ENCODE data around the gene CDC25B. TPM values are rescaled to one million over a fixed set of nuclear protein-coding genes. Genes with fewer than 3 reads are reported as not detected.

Gene CDC25B
- total and polyA plus RNA-seq, 2 of the 13 experiments (the other 11 are each of a cell fraction or from before 2014, with no cell fraction given) = 14.5 to 19.4 TPM

DNA sequence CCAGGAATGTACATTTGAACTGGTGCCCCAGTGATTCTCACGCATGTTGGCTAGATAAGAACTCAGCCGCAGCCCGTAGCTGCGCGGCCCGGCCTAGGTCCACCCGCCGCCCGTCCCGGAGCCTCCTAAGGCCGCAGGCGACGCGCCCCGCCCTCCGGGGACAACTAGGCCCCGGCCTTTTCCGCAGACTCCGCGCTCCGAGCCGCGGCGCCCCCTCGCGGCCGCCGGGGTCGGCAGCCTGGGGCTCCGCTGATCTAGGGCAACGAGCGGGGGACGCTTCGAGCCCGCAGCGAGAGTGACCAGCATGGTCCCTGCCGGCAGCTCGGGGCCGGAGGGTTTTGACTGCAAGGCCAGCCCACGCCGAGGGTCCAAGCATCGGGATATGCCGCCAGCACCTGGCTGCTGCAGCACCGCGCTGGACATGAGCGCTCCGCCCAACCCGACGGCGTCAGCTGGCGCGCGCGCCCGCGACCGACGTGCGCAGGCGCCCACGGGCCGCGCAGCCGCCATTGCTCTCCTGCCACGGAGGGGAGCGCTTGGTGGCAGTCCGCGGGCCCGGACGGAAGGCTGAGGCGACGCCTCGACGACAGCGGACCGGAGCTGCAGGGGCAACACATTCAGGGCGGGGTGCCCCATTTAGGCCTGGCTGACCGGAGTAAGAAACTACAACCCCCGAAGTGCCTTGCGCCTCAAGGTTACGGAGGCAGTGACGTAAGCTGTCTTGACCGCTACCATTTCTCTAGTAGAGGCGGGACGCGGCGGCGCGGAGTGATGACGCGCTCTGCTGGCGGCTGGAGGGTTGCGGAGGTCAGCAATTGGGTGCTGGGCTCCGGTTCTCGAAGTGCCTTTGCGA, 24.2 kb downstream of the CDC25B start, which contains the start of gene AP5S1 (continued):
- peak; percentile 92 for TF ChIP-seq MTERF4 (CRISPR knock-in tag; IDR thresholded peaks at IDR 0.05)
- 0 out of 2 replicates have a peak, but pooled peaks have one; percentile 66 for TF ChIP-seq ADNP (CRISPR knock-in tag; IDR thresholded peaks at IDR 0.05)
- peak; percentile 97 for TF ChIP-seq ZNF205 (CRISPR knock-in tag; IDR thresholded peaks at IDR 0.05)
- peak; percentile 55 for TF ChIP-seq ZNF605 (CRISPR knock-in tag; IDR thresholded peaks at IDR 0.05)
- peak; percentile 94 for TF ChIP-seq NR2F6 (IDR thresholded peaks at IDR 0.05)
- peak; percentile 97 for TF ChIP-seq NR2F6 (CRISPR knock-in tag; IDR thresholded peaks at IDR 0.05)
- TF ChIP-seq KAT8 (CRISPR knock-in tag; IDR thresholded peaks at IDR 0.05) = peak; percentile 95
- no peak; the same call in 1 of the 2 replicates for TF ChIP-seq SMYD3 (CRISPR knock-in tag; IDR thresholded peaks at IDR 0.05)
- no peak for TF ChIP-seq RAD51 (IDR thresholded peaks at IDR 0.05; ENCODE audit: borderline replicate concordance)
- no peak for TF ChIP-seq SP1 (IDR thresholded peaks at IDR 0.05)
- peak; percentile 97 for TF ChIP-seq SP1 (CRISPR knock-in tag; IDR thresholded peaks at IDR 0.05)
- TF ChIP-seq SNAPC5 (CRISPR knock-in tag; IDR thresholded peaks at IDR 0.05; ENCODE audit: borderline replicate concordance) = peak; percentile 52
- peak; percentile 72 for TF ChIP-seq NFYC (CRISPR knock-in tag; IDR thresholded peaks at IDR 0.05)
- TF ChIP-seq, protein P1, sequence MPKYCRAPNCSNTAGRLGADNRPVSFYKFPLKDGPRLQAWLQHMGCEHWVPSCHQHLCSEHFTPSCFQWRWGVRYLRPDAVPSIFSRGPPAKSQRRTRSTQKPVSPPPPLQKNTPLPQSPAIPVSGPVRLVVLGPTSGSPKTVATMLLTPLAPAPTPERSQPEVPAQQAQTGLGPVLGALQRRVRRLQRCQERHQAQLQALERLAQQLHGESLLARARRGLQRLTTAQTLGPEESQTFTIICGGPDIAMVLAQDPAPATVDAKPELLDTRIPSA (CRISPR knock-in tag; IDR thresholded peaks at IDR 0.05; ENCODE audit: borderline replicate concordance) = peak; percentile 98
- TF ChIP-seq ZBTB7A (CRISPR knock-in tag; IDR thresholded peaks at IDR 0.05) = peak; percentile 93
- no peak for TF ChIP-seq ZFP82 (CRISPR knock-in tag; IDR thresholded peaks at IDR 0.05; ENCODE audit: borderline replicate concordance)
- TF ChIP-seq REPIN1 (CRISPR knock-in tag; IDR thresholded peaks at IDR 0.05; ENCODE audit: borderline replicate concordance, low read depth) = peak; percentile 94
- TF ChIP-seq CHCHD3 (CRISPR knock-in tag; IDR thresholded peaks at IDR 0.05) = peak; percentile 69; the same call in 1 of the 2 replicates
- peak; percentile 99 for TF ChIP-seq ZNF766 (CRISPR knock-in tag; IDR thresholded peaks at IDR 0.05; ENCODE audit: borderline replicate concordance)
- TF ChIP-seq ZNF354B (CRISPR knock-in tag; IDR thresholded peaks at IDR 0.05) = peak; percentile 76
- TF ChIP-seq ZNF720 (CRISPR knock-in tag; IDR thresholded peaks at IDR 0.05) = 0 out of 2 replicates have a peak, but pooled peaks have one; percentile 35
- peak; percentile 97 for TF ChIP-seq ZNF451 (CRISPR knock-in tag; IDR thresholded peaks at IDR 0.05)
- TF ChIP-seq KDM4B (CRISPR knock-in tag; IDR thresholded peaks at IDR 0.05) = peak; percentile 50; the same call in 1 of the 2 replicates
- peak; percentile 76 for TF ChIP-seq HMGXB3 (CRISPR knock-in tag; IDR thresholded peaks at IDR 0.05; ENCODE audit: borderline replicate concordance)
- TF ChIP-seq GABPB1 (CRISPR knock-in tag; IDR thresholded peaks at IDR 0.05) = peak; percentile 90
- TF ChIP-seq SETDB1 (CRISPR knock-in tag; IDR thresholded peaks at IDR 0.05; ENCODE audit: borderline replicate concordance) = no peak
- peak; percentile 100 for TF ChIP-seq DNMT1 (CRISPR knock-in tag; IDR thresholded peaks at IDR 0.05)

Measured in HepG2 (cell line).